HG03469 (cell line): ENCODE measurements around the gene PEX6.
A peak's percentile ranks its signal among the peaks of the same experiment; 100 is the strongest.

ENCODE experiments used
- ATAC-seq: cut with Tn5 transposase; IDR thresholded peaks from one replicate; pipeline ENCODE4 v1.9.1; 2021; ENCODE audit warnings: mild to moderate bottlenecking, moderate library complexity, moderate number of reproducible peaks; ENCODE audit not compliant: unreplicated experiment

PEX6 gene

DNA sequence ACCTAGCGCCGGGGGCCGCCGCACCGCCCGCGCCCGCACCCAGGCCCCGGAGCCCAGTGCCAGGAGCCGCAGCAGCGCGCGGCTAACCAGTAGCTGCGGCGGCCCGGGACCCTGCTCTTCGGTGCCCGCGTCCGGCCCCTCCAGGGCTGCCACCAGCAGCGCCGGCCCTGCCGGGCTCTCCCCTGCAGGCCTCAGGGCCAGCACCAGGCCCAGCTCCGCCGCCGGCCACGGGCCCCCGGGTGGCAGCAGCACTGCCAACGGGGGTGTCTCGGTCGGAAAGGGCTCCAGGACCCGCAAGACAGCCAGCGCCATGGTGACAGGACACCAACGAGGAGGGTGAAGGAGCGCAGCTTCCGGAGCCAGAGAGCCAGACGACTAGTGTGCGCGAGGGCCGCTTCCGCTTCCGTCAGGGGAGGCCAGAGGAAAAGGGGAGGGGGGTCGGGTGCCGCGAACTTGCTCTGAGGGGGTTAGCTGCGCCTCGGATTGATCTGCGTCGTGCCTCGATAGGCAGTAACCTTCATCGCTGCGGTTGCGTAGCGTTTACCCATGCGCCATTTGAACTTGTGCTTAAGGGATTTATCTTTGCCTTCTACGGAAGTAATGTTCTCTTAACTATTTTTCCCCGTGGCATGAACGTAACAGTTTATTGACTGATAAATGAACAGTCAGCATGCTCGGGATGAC lies at the start of gene PEX6:
Gene PEX6 (minus strand): TSS at position 343 of the 684 bp plus-strand sequence. CDS start 31 bp downstream, at position 312.
- ATAC-seq, result peak; percentile 73

DNA sequence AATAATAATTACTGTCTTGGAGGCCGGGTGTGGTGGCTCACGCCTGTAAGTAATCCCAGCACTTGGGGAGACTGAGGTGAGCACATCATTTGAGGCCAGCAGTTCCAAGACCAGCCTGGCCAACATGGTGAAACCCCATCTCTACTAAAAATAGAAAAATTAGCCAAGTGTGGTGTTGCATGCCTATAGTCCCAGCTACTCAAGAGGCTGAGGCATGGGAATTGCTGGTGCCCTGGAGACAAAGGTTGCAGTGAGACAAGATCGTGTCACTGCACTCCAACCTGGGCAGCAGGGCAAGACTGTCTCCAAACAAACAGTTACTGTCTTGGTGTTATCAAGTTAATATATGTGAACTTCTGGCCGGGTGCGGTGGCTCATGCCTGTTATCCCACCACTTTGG lies 47.4 kb upstream of the PEX6 start:
- ATAC-seq, result no peak

DNA sequence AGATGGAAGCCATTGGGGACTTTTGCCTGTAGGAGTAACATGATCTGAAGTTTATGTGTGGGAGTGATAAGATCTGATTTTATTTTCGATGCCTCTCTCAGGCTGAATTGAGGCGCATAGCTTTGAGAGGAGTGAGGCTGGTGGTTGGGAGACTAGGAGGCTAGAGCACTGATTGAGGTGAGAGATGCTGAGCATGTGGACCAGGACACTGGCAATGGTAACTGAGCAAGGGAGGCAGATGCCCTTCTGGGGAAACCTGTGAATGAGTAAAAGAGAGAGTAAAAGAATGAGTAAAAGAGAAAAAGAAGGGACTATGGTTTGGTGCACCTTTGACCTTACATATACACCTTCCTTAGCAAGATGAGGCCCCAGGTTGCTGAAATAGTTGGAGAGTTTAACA lies 45.5 kb upstream of the PEX6 start:
- ATAC-seq, result no peak

DNA sequence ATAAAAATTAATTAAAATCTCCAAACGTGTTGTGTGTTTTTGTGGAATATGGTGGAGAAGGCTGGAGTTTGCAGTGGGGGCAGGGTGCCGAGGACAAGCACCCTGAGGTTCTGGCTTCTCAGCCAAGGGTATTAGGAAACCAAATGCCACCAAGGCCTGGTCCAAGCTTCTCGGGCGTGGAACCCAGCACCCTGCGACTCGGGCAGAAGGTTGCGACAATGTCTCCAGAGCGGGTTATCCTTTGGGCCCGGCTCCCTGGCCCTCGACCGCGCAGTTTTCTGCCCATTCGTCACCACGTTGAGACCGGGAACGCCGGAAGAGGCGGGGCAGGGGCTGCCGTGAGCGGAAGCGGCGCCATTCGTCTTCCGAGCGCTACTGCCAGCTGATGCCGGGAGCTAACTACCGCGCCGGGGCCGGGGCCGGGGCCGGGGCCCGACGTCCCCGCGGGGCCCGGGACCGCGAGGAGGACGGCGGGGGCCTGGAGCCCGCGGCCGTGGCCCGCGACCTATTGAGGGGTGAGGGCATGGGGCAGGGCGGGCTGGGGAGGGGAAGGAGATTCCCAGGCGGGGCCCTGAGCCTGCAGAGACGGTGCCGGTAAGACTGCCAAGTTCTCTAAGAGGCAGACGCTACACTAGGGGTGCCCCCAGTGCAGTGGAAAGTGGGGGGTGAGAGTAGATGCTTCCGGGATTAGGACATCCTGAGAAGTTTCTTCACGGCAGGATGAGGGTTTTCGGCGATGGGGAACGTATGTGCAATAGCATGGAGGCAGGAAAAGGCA lies 42.5 kb upstream of the PEX6 start, which contains the start of gene RRP36:
Gene RRP36 (plus strand): TSS at position 354 of the 778 bp plus-strand sequence. CDS start 32 bp downstream, at position 386.
- ATAC-seq, result peak; percentile 51

GRCh38 chr6:43020847-43021246 lies 41.9 kb upstream of the PEX6 start:
- no peak for ATAC-seq

- no peak for ATAC-seq
These were observed 41.2 kb upstream of the PEX6 start for GRCh38 chr6:43020052-43020705.

GRCh38 chr6:43019152-43019551 lies 40.2 kb upstream of the PEX6 start:
- no peak for ATAC-seq

GRCh38 chr6:43016943-43017334 lies 38.0 kb upstream of the PEX6 start:
- no peak for ATAC-seq

- ATAC-seq, result no peak
These were observed 37.4 kb upstream of the PEX6 start for GRCh38 chr6:43016176-43016942.

DNA sequence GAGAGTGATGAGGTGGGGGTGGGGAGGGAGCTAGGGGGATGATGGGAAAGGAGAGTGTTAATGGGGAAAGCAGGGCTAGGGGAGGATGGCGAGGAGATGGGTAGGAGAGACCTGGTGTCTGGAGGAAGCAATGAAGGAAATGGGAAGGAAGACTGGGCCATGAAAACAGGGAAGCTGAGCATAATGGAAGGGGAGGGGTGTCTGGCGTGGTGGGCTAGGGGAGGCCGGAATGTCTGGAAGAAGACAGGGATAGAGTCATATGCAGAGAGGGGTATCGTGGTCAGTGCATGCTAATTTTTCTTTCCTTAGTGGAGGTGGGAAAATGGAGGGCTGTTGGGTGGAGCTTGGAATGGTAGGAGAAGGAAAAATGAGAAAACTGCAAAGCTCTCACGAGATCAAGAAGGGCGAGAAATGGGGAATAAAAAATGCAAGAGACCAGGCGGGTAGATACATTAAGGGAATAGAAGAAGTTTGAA lies 35.5 kb upstream of the PEX6 start:
- ATAC-seq, result no peak

DNA sequence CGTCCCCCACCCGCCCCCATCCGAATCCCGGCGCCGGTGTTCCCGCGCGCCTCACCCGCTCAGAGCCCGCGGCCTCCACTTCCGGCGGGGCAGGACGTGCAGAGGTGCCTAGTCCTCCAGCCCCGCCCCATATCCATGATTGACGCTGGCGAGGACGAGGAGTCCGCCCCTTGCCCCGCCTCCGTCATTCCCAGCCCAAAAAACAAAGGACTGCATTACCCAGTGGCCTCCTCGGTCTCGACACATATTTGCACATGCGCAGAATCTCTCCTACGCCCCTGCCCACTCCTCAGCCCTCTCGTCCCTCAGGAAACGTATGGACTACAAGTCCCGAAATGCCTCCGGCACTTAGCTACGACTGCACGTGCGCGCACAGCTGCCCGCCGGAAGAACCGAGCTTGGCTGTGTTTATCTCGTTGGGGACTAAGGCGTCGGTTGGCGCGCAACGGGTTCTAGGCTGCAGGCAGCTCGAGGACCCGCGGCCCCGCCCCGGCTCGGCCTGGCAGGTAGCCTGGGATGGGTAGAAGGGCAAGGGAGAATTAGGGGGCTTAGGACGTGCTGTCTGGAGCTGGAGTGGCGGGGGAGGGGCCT lies 35.0 kb upstream of the PEX6 start, which contains the start of the genes KLHDC3 and MEA1:
Gene KLHDC3 (plus strand): TSS at position 407 of the 591 bp plus-strand sequence. CDS start 2,944 bp downstream, outside the sequence.
Gene MEA1 (minus strand): TSS at position 104 of the 591 bp plus-strand sequence. CDS start 133 bp downstream, outside the sequence.
- ATAC-seq, result peak; percentile 80

DNA sequence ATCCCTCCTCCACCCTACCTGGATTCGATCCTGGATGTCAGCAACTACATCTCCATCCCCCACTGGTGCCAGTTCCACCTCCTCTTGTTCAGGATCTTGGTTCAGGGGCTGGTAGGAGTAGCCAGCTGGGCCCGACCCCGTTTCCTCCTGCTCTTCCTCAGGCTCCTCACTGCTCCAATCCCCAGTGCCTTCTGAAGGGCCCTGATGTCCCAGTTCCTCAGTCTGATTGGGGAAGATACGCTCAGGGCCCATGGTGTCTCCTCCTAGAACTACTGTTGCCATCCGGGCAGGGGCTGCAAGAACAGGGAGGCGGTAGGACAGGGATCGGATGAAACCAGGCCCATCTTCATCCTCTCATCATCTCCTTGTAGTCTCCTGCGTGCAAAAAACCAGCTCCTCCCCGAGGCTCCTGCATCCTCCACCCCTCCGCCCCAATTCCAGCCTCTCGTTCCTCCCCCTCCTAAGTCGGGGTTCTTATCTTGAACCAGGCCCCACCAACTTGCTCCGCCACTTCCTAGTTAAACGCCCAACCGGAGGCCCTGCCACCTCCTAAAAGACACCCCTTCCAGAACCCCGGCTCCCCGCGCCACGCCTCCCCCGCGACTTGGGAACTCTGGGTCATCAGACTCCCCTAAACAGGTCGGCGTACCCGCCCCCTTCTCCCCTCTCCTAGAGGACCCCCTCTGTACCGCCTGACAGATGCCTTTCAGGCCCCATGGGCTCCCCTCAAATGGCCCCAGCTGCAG lies 34.3 kb upstream of the PEX6 start:
- ATAC-seq, result peak; percentile 2

DNA sequence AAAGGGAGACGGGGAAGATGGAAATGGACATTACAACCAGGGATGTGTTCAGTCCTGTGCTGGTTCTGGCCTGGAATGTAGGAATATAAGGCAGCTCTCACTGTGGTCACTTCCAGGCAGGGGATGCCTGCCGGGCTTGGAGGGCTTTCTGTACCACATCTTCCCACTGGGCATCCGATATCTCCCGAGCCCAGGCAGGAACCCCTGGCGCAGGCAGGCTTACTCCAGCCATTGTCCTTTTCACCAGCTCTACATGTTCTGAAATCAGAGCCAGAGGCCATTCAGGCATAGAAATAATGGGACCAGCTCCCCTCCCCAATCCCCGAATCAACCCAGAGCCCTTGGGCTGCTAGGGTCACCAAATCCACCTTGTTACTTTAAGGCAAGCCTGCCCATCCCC lies 33.4 kb upstream of the PEX6 start:
- ATAC-seq, result no peak

GRCh38 chr6:43011207-43011606 lies 32.2 kb upstream of the PEX6 start:
- ATAC-seq, result no peak

DNA sequence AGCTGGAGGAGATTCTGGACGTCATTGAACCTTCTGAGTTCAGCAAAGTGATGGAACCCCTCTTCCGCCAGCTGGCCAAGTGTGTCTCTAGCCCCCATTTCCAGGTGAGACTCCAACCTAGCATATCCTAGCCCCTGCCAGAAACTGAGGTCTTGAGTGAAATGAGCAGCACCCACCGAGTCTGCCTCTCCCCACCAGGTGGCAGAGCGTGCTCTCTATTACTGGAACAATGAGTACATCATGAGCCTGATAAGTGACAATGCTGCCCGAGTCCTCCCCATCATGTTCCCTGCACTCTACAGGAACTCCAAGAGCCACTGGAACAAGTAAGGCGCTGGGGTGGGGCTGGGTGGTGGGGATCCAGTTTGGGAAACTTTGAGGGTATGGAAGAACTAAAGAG lies 30.1 kb upstream of the PEX6 start:
- ATAC-seq, result no peak

GRCh38 chr6:43007126-43007525 lies 28.1 kb upstream of the PEX6 start:
- ATAC-seq, result no peak

GRCh38 chr6:43006251-43006650 lies 27.3 kb upstream of the PEX6 start:
- no peak for ATAC-seq

DNA sequence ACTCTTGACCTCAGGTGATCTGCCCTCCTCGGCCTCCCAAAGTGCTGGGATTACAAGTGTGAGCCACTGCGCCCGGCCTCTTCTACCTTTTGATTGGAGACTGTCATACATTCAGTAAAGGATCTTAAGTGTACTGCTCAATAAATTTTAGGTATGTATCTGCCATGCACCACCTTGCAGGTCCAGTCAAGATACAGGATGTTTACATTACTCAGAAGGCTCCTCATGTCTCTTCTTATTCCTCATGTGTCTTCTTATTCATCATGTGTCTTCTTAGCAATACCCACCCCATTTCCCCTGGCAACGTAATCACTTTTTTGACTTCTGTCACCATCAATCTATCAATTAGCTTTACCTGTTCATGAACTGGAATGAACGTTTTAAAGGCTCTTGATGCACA lies 26.9 kb upstream of the PEX6 start:
- no peak for ATAC-seq

- ATAC-seq, result no peak
These were observed 22.9 kb upstream of the PEX6 start for GRCh38 chr6:43001843-43002242.
